GM10847 (cell line): ENCODE measurements around the gene SLC43A3.

Experiments used
- POLR2A ChIP-seq: IDR thresholded peaks from 2 replicates; pipeline ENCODE4 v1.6.1; 2011; ENCODE audit not compliant: insufficient read length; ENCODE audit errors: extremely low read depth

The SLC43A3 gene

GRCh38 chr11:57462597-57462996, 35.7 kb upstream of the SLC43A3 start:
- no peak for TF ChIP-seq POLR2A

GRCh38 chr11:57461841-57462489, 35.0 kb upstream of the SLC43A3 start:
- TF ChIP-seq POLR2A = no peak

GRCh38 chr11:57460758-57461749, 34.1 kb upstream of the SLC43A3 start:
- no peak for TF ChIP-seq POLR2A

- no peak for TF ChIP-seq POLR2A
Measured at GRCh38 chr11:57460022-57460757, 33.3 kb upstream of the SLC43A3 start, which contains the start of gene RTN4RL2. Gene RTN4RL2 (plus strand): TSS chr11:57460528. CDS start chr11:57460866, 338 bp downstream.

- no peak for TF ChIP-seq POLR2A
Measured at GRCh38 chr11:57459164-57460021, 32.5 kb upstream of the SLC43A3 start.

GRCh38 chr11:57458410-57459163, 31.7 kb upstream of the SLC43A3 start:
- no peak for TF ChIP-seq POLR2A

- no peak for TF ChIP-seq POLR2A
Measured at GRCh38 chr11:57458060-57458409, 31.1 kb upstream of the SLC43A3 start.

GRCh38 chr11:57457643-57458023, 30.7 kb upstream of the SLC43A3 start:
- no peak for TF ChIP-seq POLR2A

GRCh38 chr11:57456960-57457642, 30.2 kb upstream of the SLC43A3 start:
- TF ChIP-seq POLR2A = no peak

GRCh38 chr11:57453543-57454177, 26.7 kb upstream of the SLC43A3 start:
- no peak for TF ChIP-seq POLR2A

- no peak for TF ChIP-seq POLR2A
Measured at GRCh38 chr11:57446055-57446454, 19.1 kb upstream of the SLC43A3 start.

- TF ChIP-seq POLR2A = no peak
Measured at GRCh38 chr11:57444362-57445121, 17.6 kb upstream of the SLC43A3 start.
